HepG2 (cell line): Measurements from ENCODE around the gene COG8. TPM values are rescaled to one million over a fixed set of nuclear protein-coding genes. Genes with fewer than 3 reads are reported as not detected.

Source experiments
- FOSL1 ChIP-seq: sonication (generic); formaldehyde crosslinking; IDR thresholded peaks from 2 replicates; pipeline ENCODE4 v1.9.0; 2021; ENCODE audit warnings: missing genetic modification reagents, borderline replicate concordance
- HCFC1 ChIP-seq: fragments of 150-350 bp; IDR thresholded peaks from 2 replicates; pipeline ENCODE4 v1.6.1; 2014; ENCODE audit warnings: low read depth, low read length
- NAIF1 ChIP-seq: sonication (generic); formaldehyde crosslinking; IDR thresholded peaks from 2 replicates; pipeline ENCODE4 v1.5.0; 2020; ENCODE audit warnings: mild to moderate bottlenecking, missing genetic modification reagents, borderline replicate concordance
- PHF21A ChIP-seq: sonication (generic); formaldehyde crosslinking; IDR thresholded peaks from 2 replicates; pipeline ENCODE4 v1.5.0; 2020; ENCODE audit warnings: mild to moderate bottlenecking, missing genetic modification reagents
- SAP130 ChIP-seq: IDR thresholded peaks from 2 replicates; pipeline ENCODE4 v1.6.1; 2016; ENCODE audit warnings: low read depth
- SRY ChIP-seq: sonication (generic); formaldehyde crosslinking; IDR thresholded peaks from 2 replicates; pipeline ENCODE4 v1.8.0; 2022; ENCODE audit warnings: mild to moderate bottlenecking, missing genetic modification reagents
- TBL1XR1 ChIP-seq: fragments of 150-350 bp; IDR thresholded peaks from 2 replicates; pipeline ENCODE4 v1.6.1; 2014; ENCODE audit warnings: borderline replicate concordance, low read length; ENCODE audit not compliant: partially characterized antibody
- TCF12 ChIP-seq, 2 experiments: fragments of 450-650 bp in 1 of 2; sonication (generic) in 1 of 2; formaldehyde crosslinking in 1 of 2; IDR thresholded peaks; 2 replicates each; pipeline versions ENCODE4 v1.6.1 to v1.8.0; 2017 to 2022; ENCODE audit warnings: antibody characterized with exemption in 1 of 2, mild to moderate bottlenecking in 1 of 2, missing genetic modification reagents in 1 of 2, moderate library complexity in 1 of 2
- ZNF343 ChIP-seq: sonication (generic); formaldehyde crosslinking; IDR thresholded peaks from 2 replicates; pipeline ENCODE4 v1.4.0; 2020; ENCODE audit warnings: mild to moderate bottlenecking, missing genetic modification reagents
- ZNF569 ChIP-seq: sonication (generic); formaldehyde crosslinking; IDR thresholded peaks from 2 replicates; pipeline ENCODE4 v1.5.0; 2020; ENCODE audit warnings: mild to moderate bottlenecking, missing genetic modification reagents, moderate library complexity, borderline replicate concordance
- ZNF619 ChIP-seq: sonication (generic); formaldehyde crosslinking; IDR thresholded peaks from 2 replicates; pipeline ENCODE4 v1.4.0; 2020; ENCODE audit warnings: mild to moderate bottlenecking, missing genetic modification reagents
- polyA plus RNA-seq, 8 experiments: library from polyadenylated mRNA; depleted of rRNA in 3 of 8; stranded (reverse) in 7 of 8; unstranded in 1 of 8; fragments of >200 nt; fragmentation: Illumina TruSeq in 4 of 8; extraction: Trizol in 4 of 8; gene quantifications; 2 replicates each; pipeline versions ENCODE4 v1.2.1 to v1.2.3, GENCODE V29; 2011 to 2016; ENCODE audit warnings: low read depth in 4 of 8, missing spikeins in 1 of 8, mixed read lengths in 1 of 8; ENCODE audit not compliant: insufficient read depth in 1 of 8
- total RNA-seq, 5 experiments: library from RNA; depleted of rRNA; stranded (reverse); fragments of >200 nt; fragmentation: Illumina TruSeq; extraction: Trizol; gene quantifications; 2 replicates each; pipeline ENCODE4 v1.2.3, GENCODE V29; 2016; ENCODE audit warnings: low read depth in 1 of 5
- TF ChIP-seq, protein P1 (sequence below): sonication (generic); formaldehyde crosslinking; IDR thresholded peaks from 2 replicates; pipeline ENCODE4 v1.9.0; 2021; ENCODE audit warnings: missing genetic modification reagents, mild to moderate bottlenecking, borderline replicate concordance
- TF ChIP-seq, protein P2 (sequence below): IDR thresholded peaks from 2 replicates; pipeline ENCODE4 v1.6.1; 2016; ENCODE audit warnings: mild to moderate bottlenecking
- TF ChIP-seq, protein P3 (sequence below): sonication (generic); formaldehyde crosslinking; IDR thresholded peaks from 2 replicates; pipeline ENCODE4 v1.4.0; 2020; ENCODE audit warnings: missing genetic modification reagents
- TF ChIP-seq, protein P4 (sequence below): sonication (generic); formaldehyde crosslinking; IDR thresholded peaks from 2 replicates; pipeline ENCODE4 v1.4.0; 2020; ENCODE audit warnings: missing genetic modification reagents

COG8 gene
- total and polyA plus RNA-seq, 2 of the 13 experiments (the other 11 are each of a cell fraction or from before 2014, with no cell fraction given), result 45.5 to 52.1 TPM

DNA sequence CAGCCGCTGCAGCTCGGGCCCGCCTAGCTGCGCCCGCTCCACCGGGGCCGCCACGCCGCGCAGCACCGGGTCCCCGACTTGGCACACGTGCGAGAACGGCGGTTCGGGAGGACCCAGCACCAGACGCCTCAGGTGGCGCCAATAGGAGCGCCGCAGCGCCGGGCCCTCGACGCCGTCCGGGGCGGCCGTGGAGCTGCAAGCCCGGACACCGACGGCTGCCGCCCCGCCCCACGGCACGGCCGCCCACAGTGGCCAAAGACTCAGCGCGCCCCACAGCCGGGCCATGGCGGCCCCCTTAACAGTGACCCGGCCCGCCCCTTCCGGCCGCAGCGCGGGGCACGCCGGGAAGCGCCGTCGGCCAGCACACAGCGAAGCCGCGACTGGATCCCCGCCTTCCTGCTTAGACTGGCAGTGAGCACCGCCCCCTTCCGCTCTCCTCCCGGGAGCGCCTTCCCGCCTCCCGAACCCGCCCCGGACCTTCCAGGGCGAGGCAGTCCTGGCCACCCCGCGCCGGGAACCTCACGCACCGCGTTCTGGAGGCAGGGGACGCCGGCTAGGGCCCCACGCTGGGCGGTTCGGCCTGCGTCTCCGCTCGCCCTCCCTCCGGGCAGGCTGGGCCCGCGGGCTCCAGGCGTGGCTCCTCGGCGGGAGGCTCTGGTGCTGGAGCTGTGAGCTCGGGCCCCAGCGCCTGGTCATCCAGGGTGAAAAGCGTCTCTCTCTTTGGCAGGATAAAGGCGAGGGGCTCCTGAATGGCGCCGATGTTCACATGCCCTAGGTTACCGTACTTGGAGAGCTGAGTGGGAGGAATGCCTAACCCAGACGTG, 8.9 kb downstream of the COG8 start, which contains the start of gene PDF (continued):
- TF ChIP-seq SAP130 (peak; percentile 94), NAIF1 (no peak), PHF21A (peak; percentile 29; the same call in 1 of the 2 replicates), HCFC1 (peak; percentile 63; the same call in 1 of the 2 replicates), ZNF569 (CRISPR knock-in tag) (no peak), ZNF619 (CRISPR knock-in tag) (peak; percentile 89; the same call in 1 of the 2 replicates), TCF12 (IDR thresholded peaks at IDR 0.05) (no peak), TCF12 (CRISPR knock-in tag; IDR thresholded peaks at IDR 0.05) (0 out of 2 replicates have a peak, but pooled peaks have one; percentile 84), ZNF343 (no peak), SRY (CRISPR knock-in tag) (no peak), FOSL1 (CRISPR knock-in tag) (no peak), TBL1XR1 (no peak)
- TF ChIP-seq, protein P1, sequence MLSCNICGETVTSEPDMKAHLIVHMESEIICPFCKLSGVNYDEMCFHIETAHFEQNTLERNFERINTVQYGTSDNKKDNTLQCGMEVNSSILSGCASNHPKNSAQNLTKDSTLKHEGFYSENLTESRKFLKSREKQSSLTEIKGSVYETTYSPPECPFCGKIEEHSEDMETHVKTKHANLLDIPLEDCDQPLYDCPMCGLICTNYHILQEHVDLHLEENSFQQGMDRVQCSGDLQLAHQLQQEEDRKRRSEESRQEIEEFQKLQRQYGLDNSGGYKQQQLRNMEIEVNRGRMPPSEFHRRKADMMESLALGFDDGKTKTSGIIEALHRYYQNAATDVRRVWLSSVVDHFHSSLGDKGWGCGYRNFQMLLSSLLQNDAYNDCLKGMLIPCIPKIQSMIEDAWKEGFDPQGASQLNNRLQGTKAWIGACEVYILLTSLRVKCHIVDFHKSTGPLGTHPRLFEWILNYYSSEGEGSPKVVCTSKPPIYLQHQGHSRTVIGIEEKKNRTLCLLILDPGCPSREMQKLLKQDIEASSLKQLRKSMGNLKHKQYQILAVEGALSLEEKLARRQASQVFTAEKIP (CRISPR knock-in tag), result 0 out of 2 replicates have a peak, but pooled peaks have one; percentile 78
- TF ChIP-seq, protein P2, sequence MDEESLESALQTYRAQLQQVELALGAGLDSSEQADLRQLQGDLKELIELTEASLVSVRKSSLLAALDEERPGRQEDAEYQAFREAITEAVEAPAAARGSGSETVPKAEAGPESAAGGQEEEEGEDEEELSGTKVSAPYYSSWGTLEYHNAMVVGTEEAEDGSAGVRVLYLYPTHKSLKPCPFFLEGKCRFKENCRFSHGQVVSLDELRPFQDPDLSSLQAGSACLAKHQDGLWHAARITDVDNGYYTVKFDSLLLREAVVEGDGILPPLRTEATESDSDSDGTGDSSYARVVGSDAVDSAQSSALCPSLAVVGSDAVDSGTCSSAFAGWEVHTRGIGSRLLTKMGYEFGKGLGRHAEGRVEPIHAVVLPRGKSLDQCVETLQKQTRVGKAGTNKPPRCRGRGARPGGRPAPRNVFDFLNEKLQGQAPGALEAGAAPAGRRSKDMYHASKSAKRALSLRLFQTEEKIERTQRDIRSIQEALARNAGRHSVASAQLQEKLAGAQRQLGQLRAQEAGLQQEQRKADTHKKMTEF, result peak; percentile 96
- TF ChIP-seq, protein P3, sequence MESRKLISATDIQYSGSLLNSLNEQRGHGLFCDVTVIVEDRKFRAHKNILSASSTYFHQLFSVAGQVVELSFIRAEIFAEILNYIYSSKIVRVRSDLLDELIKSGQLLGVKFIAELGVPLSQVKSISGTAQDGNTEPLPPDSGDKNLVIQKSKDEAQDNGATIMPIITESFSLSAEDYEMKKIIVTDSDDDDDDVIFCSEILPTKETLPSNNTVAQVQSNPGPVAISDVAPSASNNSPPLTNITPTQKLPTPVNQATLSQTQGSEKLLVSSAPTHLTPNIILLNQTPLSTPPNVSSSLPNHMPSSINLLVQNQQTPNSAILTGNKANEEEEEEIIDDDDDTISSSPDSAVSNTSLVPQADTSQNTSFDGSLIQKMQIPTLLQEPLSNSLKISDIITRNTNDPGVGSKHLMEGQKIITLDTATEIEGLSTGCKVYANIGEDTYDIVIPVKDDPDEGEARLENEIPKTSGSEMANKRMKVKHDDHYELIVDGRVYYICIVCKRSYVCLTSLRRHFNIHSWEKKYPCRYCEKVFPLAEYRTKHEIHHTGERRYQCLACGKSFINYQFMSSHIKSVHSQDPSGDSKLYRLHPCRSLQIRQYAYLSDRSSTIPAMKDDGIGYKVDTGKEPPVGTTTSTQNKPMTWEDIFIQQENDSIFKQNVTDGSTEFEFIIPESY (CRISPR knock-in tag), result peak; percentile 38; the same call in 1 of the 2 replicates
- TF ChIP-seq, protein P4, sequence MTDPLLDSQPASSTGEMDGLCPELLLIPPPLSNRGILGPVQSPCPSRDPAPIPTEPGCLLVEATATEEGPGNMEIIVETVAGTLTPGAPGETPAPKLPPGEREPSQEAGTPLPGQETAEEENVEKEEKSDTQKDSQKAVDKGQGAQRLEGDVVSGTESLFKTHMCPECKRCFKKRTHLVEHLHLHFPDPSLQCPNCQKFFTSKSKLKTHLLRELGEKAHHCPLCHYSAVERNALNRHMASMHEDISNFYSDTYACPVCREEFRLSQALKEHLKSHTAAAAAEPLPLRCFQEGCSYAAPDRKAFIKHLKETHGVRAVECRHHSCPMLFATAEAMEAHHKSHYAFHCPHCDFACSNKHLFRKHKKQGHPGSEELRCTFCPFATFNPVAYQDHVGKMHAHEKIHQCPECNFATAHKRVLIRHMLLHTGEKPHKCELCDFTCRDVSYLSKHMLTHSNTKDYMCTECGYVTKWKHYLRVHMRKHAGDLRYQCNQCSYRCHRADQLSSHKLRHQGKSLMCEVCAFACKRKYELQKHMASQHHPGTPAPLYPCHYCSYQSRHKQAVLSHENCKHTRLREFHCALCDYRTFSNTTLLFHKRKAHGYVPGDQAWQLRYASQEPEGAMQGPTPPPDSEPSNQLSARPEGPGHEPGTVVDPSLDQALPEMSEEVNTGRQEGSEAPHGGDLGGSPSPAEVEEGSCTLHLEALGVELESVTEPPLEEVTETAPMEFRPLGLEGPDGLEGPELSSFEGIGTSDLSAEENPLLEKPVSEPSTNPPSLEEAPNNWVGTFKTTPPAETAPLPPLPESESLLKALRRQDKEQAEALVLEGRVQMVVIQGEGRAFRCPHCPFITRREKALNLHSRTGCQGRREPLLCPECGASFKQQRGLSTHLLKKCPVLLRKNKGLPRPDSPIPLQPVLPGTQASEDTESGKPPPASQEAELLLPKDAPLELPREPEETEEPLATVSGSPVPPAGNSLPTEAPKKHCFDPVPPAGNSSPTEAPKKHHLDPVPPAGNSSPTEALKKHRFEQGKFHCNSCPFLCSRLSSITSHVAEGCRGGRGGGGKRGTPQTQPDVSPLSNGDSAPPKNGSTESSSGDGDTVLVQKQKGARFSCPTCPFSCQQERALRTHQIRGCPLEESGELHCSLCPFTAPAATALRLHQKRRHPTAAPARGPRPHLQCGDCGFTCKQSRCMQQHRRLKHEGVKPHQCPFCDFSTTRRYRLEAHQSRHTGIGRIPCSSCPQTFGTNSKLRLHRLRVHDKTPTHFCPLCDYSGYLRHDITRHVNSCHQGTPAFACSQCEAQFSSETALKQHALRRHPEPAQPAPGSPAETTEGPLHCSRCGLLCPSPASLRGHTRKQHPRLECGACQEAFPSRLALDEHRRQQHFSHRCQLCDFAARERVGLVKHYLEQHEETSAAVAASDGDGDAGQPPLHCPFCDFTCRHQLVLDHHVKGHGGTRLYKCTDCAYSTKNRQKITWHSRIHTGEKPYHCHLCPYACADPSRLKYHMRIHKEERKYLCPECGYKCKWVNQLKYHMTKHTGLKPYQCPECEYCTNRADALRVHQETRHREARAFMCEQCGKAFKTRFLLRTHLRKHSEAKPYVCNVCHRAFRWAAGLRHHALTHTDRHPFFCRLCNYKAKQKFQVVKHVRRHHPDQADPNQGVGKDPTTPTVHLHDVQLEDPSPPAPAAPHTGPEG, result 0 out of 2 replicates have a peak, but pooled peaks have one; percentile 68
